Prostate gland (tissue), 2 donors: ENCODE results near the gene ADIPOQ.

Experiments used
- CTCF ChIP-seq, 4 experiments: fragments of 200-600 bp in 2 of 4; fragments of 450-650 bp in 2 of 4; sonication (generic) in 2 of 4; IDR thresholded peaks; 1 replicate in 3 of 4; 2 replicates in 1 of 4; pipeline ENCODE4 v1.5.1; 2016 to 2019; ENCODE audit warnings: antibody characterized with exemption in 4 of 4, mild to moderate bottlenecking in 2 of 4, moderate library complexity in 2 of 4
- POLR2A ChIP-seq: fragments of 450-650 bp; IDR thresholded peaks from one replicate; pipeline ENCODE4 v1.6.1; 2016; ENCODE audit warnings: antibody characterized with exemption, mild to moderate bottlenecking

DNA sequence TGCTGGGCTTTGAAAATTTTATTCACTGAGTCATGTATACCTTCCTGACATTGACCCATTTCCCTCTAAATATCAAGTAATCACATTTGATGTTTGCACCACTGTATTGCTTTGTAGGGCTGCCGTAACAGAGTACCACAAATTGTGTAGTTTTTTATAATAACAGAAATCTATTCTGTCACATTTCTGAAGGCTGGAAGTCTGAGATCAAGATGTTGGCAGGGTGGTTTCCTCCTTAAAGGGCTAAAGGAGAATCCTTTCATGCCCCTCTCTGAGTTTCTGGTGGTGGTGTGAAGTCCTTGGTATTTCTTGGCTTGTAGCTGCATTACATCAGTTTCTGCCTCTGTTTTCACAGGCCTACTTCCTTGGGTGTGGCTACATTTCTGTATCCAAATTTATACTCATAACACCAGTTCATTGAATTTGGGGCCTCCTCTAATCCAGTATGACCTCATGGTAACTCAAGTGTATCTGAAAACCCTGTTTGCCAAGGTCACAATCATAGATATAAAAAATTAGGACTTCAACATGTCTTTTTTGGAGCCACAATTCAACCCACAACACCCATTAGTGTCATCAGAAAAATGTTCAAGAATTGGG lies 58.7 kb downstream of the ADIPOQ start:
- TF ChIP-seq POLR2A = no peak
- no peak for TF ChIP-seq CTCF (IDR thresholded peaks at IDR 0.05)
